Erythroblast (primary cell): ENCODE measurements around the gene MATN4.

Experiments used
- GATA1 ChIP-seq: IDR thresholded peaks from 2 replicates; pipeline ENCODE4 v1.6.1; 2011; ENCODE audit warnings: low read depth, mild to moderate bottlenecking, control low read depth, low read length, moderate library complexity
- POLR2A ChIP-seq: IDR thresholded peaks from 2 replicates; pipeline ENCODE4 v1.6.1; 2011; ENCODE audit warnings: mild to moderate bottlenecking, low read length

DNA sequence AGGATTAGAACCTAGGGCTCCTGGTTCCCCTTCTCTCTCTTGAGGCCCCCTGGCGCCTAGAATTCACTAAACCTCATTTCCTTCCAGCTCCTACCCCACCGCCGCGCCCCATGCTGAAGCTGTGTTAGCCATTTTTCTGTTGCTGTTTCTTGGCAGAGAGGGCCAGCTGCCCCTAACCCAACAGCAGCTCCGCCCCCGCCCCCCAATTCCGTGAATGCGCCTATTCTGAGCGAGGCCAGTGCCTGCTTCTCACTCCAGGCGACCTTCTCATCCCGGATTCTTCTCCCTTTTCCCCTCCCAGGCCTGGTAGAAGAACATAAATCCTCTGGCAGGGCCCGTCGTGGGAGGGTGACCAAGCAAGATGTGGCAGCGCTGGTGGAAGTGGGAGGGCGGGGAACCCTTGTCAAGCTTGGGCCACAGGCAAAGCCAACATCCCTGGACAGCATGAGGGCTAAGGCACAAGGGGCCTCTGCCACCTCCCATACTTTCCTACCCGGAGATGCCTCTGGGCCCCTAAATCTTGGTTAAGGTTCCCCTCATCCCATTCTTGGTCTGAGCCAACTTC lies 941 bp downstream of the MATN4 start:
- TF ChIP-seq POLR2A: no peak
- no peak for TF ChIP-seq GATA1
